ENCODE results near the gene LIAS. TPM values are rescaled to one million over a fixed set of nuclear protein-coding genes. Genes with fewer than 3 reads are reported as not detected.

Gene LIAS
- total and polyA plus RNA-seq, 2 of the 13 experiments (the other 11 are each of a cell fraction or from before 2014, with no cell fraction given) = 16.0 to 16.6 TPM

GRCh38 chr4:39469429-39470077, 10.7 kb downstream of the LIAS start (continued):
- TF ChIP-seq, protein P1, sequence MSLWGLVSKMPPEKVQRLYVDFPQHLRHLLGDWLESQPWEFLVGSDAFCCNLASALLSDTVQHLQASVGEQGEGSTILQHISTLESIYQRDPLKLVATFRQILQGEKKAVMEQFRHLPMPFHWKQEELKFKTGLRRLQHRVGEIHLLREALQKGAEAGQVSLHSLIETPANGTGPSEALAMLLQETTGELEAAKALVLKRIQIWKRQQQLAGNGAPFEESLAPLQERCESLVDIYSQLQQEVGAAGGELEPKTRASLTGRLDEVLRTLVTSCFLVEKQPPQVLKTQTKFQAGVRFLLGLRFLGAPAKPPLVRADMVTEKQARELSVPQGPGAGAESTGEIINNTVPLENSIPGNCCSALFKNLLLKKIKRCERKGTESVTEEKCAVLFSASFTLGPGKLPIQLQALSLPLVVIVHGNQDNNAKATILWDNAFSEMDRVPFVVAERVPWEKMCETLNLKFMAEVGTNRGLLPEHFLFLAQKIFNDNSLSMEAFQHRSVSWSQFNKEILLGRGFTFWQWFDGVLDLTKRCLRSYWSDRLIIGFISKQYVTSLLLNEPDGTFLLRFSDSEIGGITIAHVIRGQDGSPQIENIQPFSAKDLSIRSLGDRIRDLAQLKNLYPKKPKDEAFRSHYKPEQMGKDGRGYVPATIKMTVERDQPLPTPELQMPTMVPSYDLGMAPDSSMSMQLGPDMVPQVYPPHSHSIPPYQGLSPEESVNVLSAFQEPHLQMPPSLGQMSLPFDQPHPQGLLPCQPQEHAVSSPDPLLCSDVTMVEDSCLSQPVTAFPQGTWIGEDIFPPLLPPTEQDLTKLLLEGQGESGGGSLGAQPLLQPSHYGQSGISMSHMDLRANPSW (CRISPR knock-in tag; IDR thresholded peaks at IDR 0.05; ENCODE audit: borderline replicate concordance) = no peak
- TF ChIP-seq ZNF546 (CRISPR knock-in tag; conservative IDR thresholded peaks at IDR 0.05) (no peak), SKI (IDR thresholded peaks at IDR 0.05; ENCODE audit: partially characterized antibody) (no peak), SPEN (CRISPR knock-in tag; IDR thresholded peaks at IDR 0.05; ENCODE audit: low read depth) (no peak), MBD4 (IDR thresholded peaks at IDR 0.05; ENCODE audit: borderline replicate concordance, low read length) (peak; percentile 71; the same call in 1 of the 2 replicates), FOXO4 (CRISPR knock-in tag; conservative IDR thresholded peaks at IDR 0.05) (0 out of 2 replicates have a peak, but pooled peaks have one; percentile 44), MYC (CRISPR knock-in tag; IDR thresholded peaks at IDR 0.05; ENCODE audit: borderline replicate concordance) (no peak), ARHGAP35 (CRISPR knock-in tag; IDR thresholded peaks at IDR 0.05; ENCODE audit: borderline replicate concordance) (no peak), EZH2 (conservative IDR thresholded peaks at IDR 0.05; ENCODE audit: low read depth, low read length) (no peak), ZNF510 (CRISPR knock-in tag; IDR thresholded peaks at IDR 0.05; ENCODE audit: low read depth) (0 out of 2 replicates have a peak, but pooled peaks have one; percentile 23), PPARG (CRISPR knock-in tag; conservative IDR thresholded peaks at IDR 0.05) (peak; percentile 54; the same call in 1 of the 2 replicates), ZNF441 (CRISPR knock-in tag; IDR thresholded peaks at IDR 0.05; ENCODE audit: borderline replicate concordance) (no peak), GATAD1 (CRISPR knock-in tag; IDR thresholded peaks at IDR 0.05) (0 out of 2 replicates have a peak, but pooled peaks have one; percentile 28), DMAP1 (CRISPR knock-in tag; IDR thresholded peaks at IDR 0.05) (peak; percentile 67; the same call in 1 of the 2 replicates), FOXA3 (CRISPR knock-in tag; IDR thresholded peaks at IDR 0.05) (peak; percentile 60), KLF16 (CRISPR knock-in tag; IDR thresholded peaks at IDR 0.05) (peak in 1 of 2 experiments; percentile 81; a peak in 1 of 4 replicates), SATB2 (CRISPR knock-in tag; IDR thresholded peaks at IDR 0.05) (no peak)
- TF ChIP-seq, protein P2, sequence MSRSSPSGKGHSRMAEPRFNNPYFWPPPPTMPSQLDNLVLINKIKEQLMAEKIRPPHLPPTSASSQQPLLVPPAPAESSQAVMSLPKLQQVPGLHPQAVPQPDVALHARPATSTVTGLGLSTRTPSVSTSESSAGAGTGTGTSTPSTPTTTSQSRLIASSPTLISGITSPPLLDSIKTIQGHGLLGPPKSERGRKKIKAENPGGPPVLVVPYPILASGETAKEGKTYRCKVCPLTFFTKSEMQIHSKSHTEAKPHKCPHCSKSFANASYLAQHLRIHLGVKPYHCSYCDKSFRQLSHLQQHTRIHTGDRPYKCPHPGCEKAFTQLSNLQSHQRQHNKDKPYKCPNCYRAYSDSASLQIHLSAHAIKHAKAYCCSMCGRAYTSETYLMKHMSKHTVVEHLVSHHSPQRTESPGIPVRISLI (CRISPR knock-in tag; IDR thresholded peaks at IDR 0.05; ENCODE audit: borderline replicate concordance) = peak; percentile 49; the same call in 1 of the 2 replicates
- TF ChIP-seq, protein P3, sequence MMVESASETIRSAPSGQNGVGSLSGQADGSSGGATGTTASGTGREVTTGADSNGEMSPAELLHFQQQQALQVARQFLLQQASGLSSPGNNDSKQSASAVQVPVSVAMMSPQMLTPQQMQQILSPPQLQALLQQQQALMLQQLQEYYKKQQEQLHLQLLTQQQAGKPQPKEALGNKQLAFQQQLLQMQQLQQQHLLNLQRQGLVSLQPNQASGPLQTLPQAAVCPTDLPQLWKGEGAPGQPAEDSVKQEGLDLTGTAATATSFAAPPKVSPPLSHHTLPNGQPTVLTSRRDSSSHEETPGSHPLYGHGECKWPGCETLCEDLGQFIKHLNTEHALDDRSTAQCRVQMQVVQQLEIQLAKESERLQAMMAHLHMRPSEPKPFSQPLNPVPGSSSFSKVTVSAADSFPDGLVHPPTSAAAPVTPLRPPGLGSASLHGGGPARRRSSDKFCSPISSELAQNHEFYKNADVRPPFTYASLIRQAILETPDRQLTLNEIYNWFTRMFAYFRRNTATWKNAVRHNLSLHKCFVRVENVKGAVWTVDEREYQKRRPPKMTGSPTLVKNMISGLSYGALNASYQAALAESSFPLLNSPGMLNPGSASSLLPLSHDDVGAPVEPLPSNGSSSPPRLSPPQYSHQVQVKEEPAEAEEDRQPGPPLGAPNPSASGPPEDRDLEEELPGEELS (CRISPR knock-in tag; IDR thresholded peaks at IDR 0.05) = 0 out of 2 replicates have a peak, but pooled peaks have one; percentile 17
- TF ChIP-seq, protein P4, sequence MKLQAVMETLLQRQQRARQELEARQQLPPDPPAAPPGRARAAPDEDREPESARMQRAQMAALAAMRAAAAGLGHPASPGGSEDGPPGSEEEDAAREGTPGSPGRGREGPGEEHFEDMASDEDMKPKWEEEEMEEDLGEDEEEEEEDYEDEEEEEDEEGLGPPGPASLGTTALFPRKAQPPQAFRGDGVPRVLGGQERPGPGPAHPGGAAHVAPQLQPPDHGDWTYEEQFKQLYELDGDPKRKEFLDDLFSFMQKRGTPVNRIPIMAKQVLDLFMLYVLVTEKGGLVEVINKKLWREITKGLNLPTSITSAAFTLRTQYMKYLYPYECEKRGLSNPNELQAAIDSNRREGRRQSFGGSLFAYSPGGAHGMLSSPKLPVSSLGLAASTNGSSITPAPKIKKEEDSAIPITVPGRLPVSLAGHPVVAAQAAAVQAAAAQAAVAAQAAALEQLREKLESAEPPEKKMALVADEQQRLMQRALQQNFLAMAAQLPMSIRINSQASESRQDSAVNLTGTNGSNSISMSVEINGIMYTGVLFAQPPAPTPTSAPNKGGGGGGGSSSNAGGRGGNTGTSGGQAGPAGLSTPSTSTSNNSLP (IDR thresholded peaks at IDR 0.05; ENCODE audit: low read depth, low read length) = peak; percentile 85

Measured in HepG2 (cell line).